Right renal cortex interstitium (tissue), 3 donors: ENCODE results near the gene GPR42. TPM values are rescaled to one million over a fixed set of nuclear protein-coding genes. Genes with fewer than 3 reads are reported as not detected.

Experiments used
- DNase-seq, 3 donors: peaks; one replicate each; pipeline ENCODE4 v3.0.0-alpha.2; 2013; ENCODE audit warnings: low read depth in 3 of 3, low spot score in 2 of 3
- polyA plus RNA-seq, 3 donors: library from polyadenylated mRNA; unstranded; fragments of 120-200 nt; gene quantifications; one replicate each; pipeline ENCODE4 v1.2.1, GENCODE V29; 2013; ENCODE audit not compliant: insufficient read length in 3 of 3

The GPR42 gene
- not detected for polyA plus RNA-seq

GRCh38 chr19:35370722-35371121 lies at the start of gene GPR42:
Gene GPR42 (plus strand): TSS chr19:35371068. CDS start chr19:35371360, 292 bp downstream.
- DNase-seq: no peak

DNA sequence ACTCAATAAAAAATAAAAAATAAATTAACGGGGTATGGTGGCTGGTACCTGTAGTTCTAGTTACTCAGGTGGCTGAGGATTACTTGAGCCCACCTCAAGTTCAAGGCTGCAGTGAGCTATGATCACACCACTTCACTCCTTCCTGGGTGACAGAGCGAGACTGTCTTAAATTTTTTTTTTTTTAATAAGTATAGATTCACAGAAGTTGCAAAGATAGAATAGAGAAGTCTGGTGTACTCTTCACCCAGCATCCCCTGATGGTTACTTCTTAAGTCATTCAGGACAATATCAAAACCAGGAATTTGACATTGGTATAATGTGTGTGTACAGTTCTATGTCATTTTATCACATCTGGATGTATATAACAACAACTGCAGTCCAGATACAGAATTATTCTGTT lies 49.6 kb upstream of the GPR42 start:
- DNase-seq: no peak

DNA sequence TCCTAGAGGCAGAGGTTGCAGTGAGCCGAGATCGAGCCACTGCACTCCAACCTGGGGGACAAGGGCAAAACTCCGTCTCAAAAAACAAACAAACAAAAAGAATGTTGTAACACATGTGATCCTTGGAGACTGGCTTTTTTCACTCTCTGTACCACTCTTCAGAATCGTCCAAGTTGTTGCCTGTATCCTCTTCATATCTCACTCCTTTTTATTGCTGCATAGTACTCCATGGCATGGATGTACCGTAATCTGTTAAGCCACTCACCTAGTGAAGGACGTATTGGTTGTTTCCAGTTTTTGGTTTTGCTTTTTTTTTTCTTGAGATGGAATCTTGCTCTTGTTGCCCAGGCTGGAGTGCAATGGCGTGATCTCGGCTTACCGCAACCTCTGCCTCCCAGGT lies 48.9 kb upstream of the GPR42 start:
- no peak for DNase-seq

DNA sequence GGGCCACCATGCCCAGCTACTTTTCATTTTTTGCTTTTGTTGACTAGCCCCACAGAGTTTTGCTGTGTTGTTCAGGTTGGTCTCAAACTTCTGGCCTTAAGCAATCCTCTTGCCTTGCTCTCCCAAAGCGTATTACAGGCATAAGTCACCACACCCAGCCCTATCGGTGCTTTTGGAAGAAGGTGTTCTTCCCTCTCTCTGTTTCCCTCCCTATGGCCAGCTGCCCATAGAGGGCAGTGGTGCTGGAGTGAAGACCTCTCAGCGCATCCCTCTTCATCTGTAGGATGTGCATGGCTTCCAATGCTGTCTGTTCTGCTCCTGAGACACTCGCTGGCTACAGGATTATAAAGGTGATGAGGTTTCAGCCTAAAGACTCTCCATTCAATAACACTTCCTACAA lies 43.2 kb upstream of the GPR42 start:
- DNase-seq: no peak

DNA sequence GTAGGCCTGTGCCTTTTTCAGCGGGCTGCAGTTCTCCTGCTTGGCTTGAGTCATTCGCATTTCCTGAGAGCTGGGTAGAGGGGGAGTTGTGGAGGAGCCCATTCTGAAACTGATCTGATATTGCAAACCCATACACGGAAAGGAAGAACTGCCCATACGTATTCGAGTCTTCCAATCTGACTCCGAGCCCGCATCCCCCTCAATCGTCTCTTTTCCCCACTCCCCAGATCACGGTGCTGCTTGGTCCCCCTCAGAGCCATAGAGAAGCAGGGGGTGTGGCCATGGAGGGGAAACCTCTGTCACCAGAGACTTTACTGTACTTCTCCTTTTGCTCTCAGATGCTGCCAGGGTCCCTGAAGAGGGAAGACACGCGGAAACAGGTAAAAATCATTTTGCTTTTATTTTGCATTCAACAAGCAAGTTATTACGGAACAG lies 42.0 kb upstream of the GPR42 start, which contains the start of gene CD22:
Gene CD22, plus strand, starts transcription at position 337 of the 435 bp plus-strand sequence. CDS start 2,854 bp downstream, outside the sequence.
- DNase-seq: no peak

GRCh38 chr19:35329323-35329722 lies 41.5 kb upstream of the GPR42 start:
- DNase-seq: no peak

GRCh38 chr19:35330475-35330874 lies 40.4 kb upstream of the GPR42 start:
- DNase-seq: no peak

DNA sequence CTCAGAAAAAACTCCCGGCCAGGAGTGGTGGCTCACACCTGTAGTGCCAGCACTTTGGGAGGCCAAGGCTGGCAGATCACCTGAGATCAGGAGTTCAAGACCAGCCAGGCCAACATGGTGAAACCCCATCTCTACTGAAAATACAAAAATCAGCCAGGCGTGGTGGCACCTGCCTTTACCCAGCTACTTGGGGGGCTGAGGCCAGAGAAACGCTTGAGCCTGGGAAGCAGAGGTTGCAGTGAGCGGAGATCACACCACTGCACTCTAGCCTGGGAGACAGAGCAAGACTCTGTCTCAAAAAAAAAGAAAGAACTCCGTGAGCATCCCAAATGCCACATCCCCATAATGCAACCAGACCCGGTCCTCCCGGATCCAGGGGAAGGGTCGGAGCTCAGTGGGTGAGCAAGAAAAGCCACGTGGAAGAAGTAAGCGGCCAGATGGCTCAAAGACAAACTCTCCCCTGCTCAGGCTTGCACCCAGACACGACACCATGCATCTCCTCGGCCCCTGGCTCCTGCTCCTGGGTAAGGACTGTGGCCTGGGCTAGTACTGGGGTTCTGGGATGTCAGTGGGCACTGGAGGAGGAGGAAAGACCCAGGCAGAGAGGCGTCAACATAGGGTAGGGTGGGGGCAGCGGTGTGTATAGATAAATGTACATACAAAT lies 39.2 kb upstream of the GPR42 start:
- DNase-seq: no peak

- no peak for DNase-seq
Observed at GRCh38 chr19:35332817-35333216, 38.1 kb upstream of the GPR42 start.

DNA sequence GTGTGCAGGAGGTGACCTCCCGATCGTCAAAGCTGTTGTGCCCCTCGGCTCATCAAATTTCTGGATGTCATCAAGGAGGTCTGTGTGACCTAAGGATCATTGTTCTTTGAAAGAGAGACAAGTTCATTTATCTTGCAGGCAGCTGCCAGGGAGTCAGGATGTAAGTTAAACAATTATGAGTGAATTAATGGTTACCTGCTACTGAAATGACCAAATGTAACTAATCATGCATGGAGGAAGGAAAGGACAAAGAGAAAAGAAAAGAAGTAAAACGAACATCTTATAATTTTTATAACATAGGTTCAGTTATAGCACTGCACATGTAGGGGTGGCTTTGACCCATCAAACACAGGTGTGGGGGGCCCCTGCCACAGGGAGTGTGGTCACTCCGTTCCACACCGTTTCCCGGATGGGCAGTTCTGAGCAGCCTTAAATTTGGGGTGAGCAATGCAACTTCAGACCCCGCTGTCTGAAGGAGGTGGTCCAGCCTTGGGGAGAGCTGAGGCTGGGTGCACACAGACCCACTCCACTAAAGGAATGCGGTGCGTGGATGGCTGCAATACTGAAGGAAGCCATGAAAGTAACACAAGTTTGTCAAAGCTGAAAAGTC lies 36.6 kb upstream of the GPR42 start:
- DNase-seq: no peak

- no peak for DNase-seq
Observed at GRCh38 chr19:35336166-35336955, 34.5 kb upstream of the GPR42 start.

- DNase-seq: no peak
Observed at GRCh38 chr19:35337097-35337983, 33.5 kb upstream of the GPR42 start.

DNA sequence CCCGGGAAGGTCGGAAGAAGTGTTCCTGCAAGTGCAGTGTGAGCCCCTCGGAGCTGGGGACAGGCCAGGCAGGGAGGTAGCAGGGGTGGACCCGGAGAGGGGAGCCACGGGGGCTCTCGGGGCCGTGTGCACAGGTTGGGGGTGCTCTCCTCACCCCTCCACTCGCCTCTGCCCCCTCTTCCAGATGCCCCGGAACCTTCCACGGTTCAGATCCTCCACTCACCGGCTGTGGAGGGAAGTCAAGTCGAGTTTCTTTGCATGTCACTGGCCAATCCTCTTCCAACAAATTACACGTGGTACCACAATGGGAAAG lies 32.9 kb upstream of the GPR42 start:
- no peak for DNase-seq

DNA sequence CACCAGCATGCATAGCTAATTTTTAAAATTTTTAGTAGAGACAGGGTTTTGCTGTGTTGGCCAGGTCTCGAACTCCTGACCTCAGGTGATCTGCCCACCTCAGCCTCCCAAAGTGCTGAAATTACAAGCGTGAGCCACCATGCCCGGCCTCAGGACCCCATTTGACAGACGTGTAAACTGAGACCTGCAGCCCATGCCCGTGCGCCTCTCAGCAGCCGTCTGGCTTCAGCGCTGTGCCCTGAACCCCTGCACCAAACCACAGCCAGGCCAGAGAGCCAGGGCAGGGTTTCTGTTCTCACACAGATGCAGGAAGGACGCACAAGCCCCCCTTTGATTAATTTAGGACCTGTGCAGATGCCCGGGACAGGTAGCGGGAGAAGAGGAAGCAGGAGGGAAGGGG lies 30.4 kb upstream of the GPR42 start:
- DNase-seq: no peak

GRCh38 chr19:35341006-35341405 lies 29.9 kb upstream of the GPR42 start:
- no peak for DNase-seq

- no peak for DNase-seq
Observed at GRCh38 chr19:35341565-35342225, 29.2 kb upstream of the GPR42 start.

DNA sequence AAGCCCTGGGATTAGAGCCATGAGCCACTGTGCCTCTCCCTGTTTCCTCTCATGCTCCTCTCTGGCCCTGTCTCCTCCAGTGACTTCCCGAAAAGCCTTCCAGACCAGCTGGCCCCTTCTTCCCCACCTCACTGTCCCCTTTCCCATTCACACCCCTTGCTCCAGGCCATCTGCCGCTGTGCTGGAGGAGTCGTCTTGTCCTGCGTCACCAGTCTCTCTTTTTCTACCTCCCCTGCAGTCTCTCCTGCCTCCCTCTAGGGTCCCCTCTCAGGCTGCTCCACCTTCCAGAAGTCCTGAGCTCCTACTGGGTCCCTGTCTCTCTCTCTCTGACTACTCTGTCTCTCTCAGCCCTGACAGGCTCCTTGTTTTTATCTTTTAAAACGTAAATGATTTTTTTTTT lies 28.4 kb upstream of the GPR42 start:
- no peak for DNase-seq

DNA sequence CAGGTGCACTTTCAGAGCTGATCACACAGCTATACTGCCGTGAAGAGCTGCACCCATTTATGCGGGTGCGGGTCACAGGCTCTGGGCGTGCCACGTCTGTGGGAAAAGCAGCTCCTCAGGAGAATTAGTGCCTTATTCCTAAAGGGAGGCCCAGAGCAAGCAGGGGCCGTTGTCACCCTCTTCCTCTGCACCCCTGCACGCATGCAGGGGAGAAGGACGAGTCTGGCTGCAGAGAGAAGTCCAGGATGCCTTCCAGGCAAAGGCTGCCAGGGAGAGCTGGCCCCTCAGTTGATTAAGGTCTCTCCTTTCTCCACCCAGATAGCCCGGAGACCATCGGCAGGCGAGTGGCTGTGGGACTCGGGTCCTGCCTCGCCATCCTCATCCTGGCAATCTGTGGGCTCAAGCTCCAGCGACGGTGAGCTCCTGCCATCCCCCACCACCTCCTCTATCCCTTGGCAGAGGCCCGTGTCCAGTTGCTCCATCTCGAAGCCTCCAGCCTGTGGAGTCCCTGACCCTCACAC lies 26.3 kb upstream of the GPR42 start:
- no peak for DNase-seq

- no peak for DNase-seq
Observed at GRCh38 chr19:35345671-35346111, 25.2 kb upstream of the GPR42 start.
